Neural cell (in vitro differentiated cells): Measurements from ENCODE around the gene ZNF668. TPM values are rescaled to one million over a fixed set of nuclear protein-coding genes. Genes with fewer than 3 reads are reported as not detected.
A peak's percentile ranks its signal among the peaks of the same experiment; 100 is the strongest.

ENCODE experiments used
- H2AFZ ChIP-seq: fragments of 200-600, 300-800 bp; sonication (generic), shearing (Covaris generic); 2 replicates; pipeline ENCODE4 v1.6.0; 2014; ENCODE audit warnings: low read depth, mild to moderate bottlenecking, antibody characterized with exemption, low read length, moderate library complexity
- H3F3A ChIP-seq: fragments of 200-600 bp; shearing (Covaris generic); 2 replicates; pipeline ENCODE4 v1.6.1; 2016; ENCODE audit warnings: mild to moderate bottlenecking, moderate library complexity, mixed read lengths, antibody characterized with exemption, low read length; ENCODE audit not compliant: insufficient read depth, poor library complexity, severe bottlenecking
- H3K27ac ChIP-seq: fragments of 200-600, 300-800 bp; sonication (generic), shearing (Covaris generic); 2 replicates; pipeline ENCODE4 v1.5.1; 2014; ENCODE audit warnings: mild to moderate bottlenecking, low read length, moderate library complexity
- H3K27me3 ChIP-seq: fragments of 300-800, 200-600 bp; sonication (generic), shearing (Covaris generic); 2 replicates; pipeline ENCODE4 v1.6.0; 2014; ENCODE audit warnings: mild to moderate bottlenecking, low read depth, low read length, moderate library complexity; ENCODE audit not compliant: insufficient read depth
- H3K36me3 ChIP-seq: fragments of 300-800, 200-600 bp; sonication (generic), shearing (Covaris generic); 2 replicates; pipeline ENCODE4 v1.5.1; 2014; ENCODE audit warnings: mild to moderate bottlenecking, antibody characterized with exemption, low read length, moderate library complexity; ENCODE audit not compliant: insufficient read depth
- H3K4me2 ChIP-seq: fragments of 300-800, 200-600 bp; sonication (generic), shearing (Covaris generic); 2 replicates; pipeline ENCODE4 v1.6.0; 2014; ENCODE audit warnings: mild to moderate bottlenecking, low read length
- H3K4me3 ChIP-seq: fragments of 300-800, 200-600 bp; sonication (generic), shearing (Covaris generic); 2 replicates; pipeline ENCODE4 v1.5.1; 2014; ENCODE audit warnings: mild to moderate bottlenecking, low read length, moderate library complexity
- H3K79me2 ChIP-seq: fragments of 200-600 bp; shearing (Covaris generic); replicated peaks from 2 replicates; pipeline ENCODE4 v1.6.0; 2014; ENCODE audit warnings: mild to moderate bottlenecking, low read length, moderate library complexity; ENCODE audit not compliant: insufficient read depth
- H3K9ac ChIP-seq: fragments of 300-800, 200-600 bp; sonication (generic), shearing (Covaris generic); 2 replicates; pipeline ENCODE4 v1.6.1; 2016; ENCODE audit warnings: mild to moderate bottlenecking, low read length, mixed read lengths
- H3K9me2 ChIP-seq: fragments of 200-600 bp; shearing (Covaris generic); 2 replicates; pipeline ENCODE4 v1.6.1; 2016; ENCODE audit warnings: mild to moderate bottlenecking, low read length, mixed read lengths; ENCODE audit not compliant: insufficient read depth
- H3K9me3 ChIP-seq: fragments of 200-600, 300-800 bp; sonication (generic), shearing (Covaris generic); 2 replicates; pipeline ENCODE4 v1.6.1; 2016; ENCODE audit warnings: mild to moderate bottlenecking, mixed run types, low read length, moderate library complexity, mixed read lengths
- H4K20me1 ChIP-seq: fragments of 200-600 bp; shearing (Covaris generic); 2 replicates; pipeline ENCODE4 v1.6.1; 2016; ENCODE audit warnings: mild to moderate bottlenecking, mixed run types; ENCODE audit not compliant: insufficient read depth
- CTCF ChIP-seq: fragments of 450-650 bp; IDR thresholded peaks from 2 replicates; pipeline ENCODE4 v1.5.1; 2014; ENCODE audit warnings: antibody characterized with exemption, mild to moderate bottlenecking, moderate library complexity; ENCODE audit not compliant: poor library complexity, severe bottlenecking
- EP300 ChIP-seq: fragments of 450-650 bp; conservative IDR thresholded peaks from 2 replicates; pipeline ENCODE4 v1.6.1; 2014; ENCODE audit warnings: antibody characterized with exemption, mild to moderate bottlenecking, moderate library complexity; ENCODE audit not compliant: poor library complexity, severe bottlenecking
- EZH2 ChIP-seq: fragments of 200-600, 300-800 bp; shearing (Covaris generic), sonication (generic); IDR thresholded peaks from 2 replicates; pipeline ENCODE4 v1.6.1; 2014; ENCODE audit warnings: antibody characterized with exemption, low read length, borderline replicate concordance, mild to moderate bottlenecking; ENCODE audit not compliant: insufficient read depth, poor library complexity, severe bottlenecking
- MXI1 ChIP-seq: fragments of 450-650 bp; conservative IDR thresholded peaks from 2 replicates; pipeline ENCODE4 v1.6.1; 2014; ENCODE audit warnings: antibody characterized with exemption, mild to moderate bottlenecking; ENCODE audit not compliant: poor library complexity, severe bottlenecking
- POLR2AphosphoS5 ChIP-seq: IDR thresholded peaks from 2 replicates; pipeline ENCODE4 v1.6.1; 2012
- RAD21 ChIP-seq: fragments of 450-650 bp; conservative IDR thresholded peaks from 2 replicates; pipeline ENCODE4 v1.6.1; 2014; ENCODE audit warnings: antibody characterized with exemption, mild to moderate bottlenecking, moderate library complexity
- REST ChIP-seq: IDR thresholded peaks from 2 replicates; pipeline ENCODE4 v1.6.1; 2012; ENCODE audit warnings: borderline replicate concordance
- SMC3 ChIP-seq: fragments of 450-650 bp; conservative IDR thresholded peaks from 2 replicates; pipeline ENCODE4 v1.6.1; 2014; ENCODE audit warnings: antibody characterized with exemption, mild to moderate bottlenecking, moderate library complexity; ENCODE audit not compliant: poor library complexity
- TAF1 ChIP-seq: IDR thresholded peaks from 2 replicates; pipeline ENCODE4 v1.6.1; 2012; ENCODE audit warnings: low read depth
- polyA plus RNA-seq: library from polyadenylated mRNA; depleted of rRNA; stranded (reverse); fragments of >200 nt; gene quantifications from 2 replicates; pipeline ENCODE4 v1.2.3, GENCODE V29; 2014

Gene ZNF668
- polyA plus RNA-seq, 1 donor from 2014 or later: 17.8 TPM

GRCh38 chr16:31092330-31092729, 18.3 kb upstream of the ZNF668 start:
- TF ChIP-seq TAF1: no peak
- TF ChIP-seq EP300: no peak
- no peak for TF ChIP-seq MXI1
- no peak for TF ChIP-seq EZH2
- TF ChIP-seq RAD21: no peak
- no peak for TF ChIP-seq REST
- TF ChIP-seq CTCF: no peak
- no peak for TF ChIP-seq SMC3
- H3K36me3 ChIP-seq: no peaks in the 10 kb centered on the region
- peaks cover 11% of the 10 kb centered on the region for H3K79me2 ChIP-seq
- H2AFZ ChIP-seq: no peak overlapping the region
- no peak overlapping the region for H3K27ac ChIP-seq
- H3K4me2 ChIP-seq: no peak overlapping the region
- H3K9me3 ChIP-seq: no peaks in the 10 kb centered on the region
- H3K27me3 ChIP-seq: no peaks in the 10 kb centered on the region
- no peaks in the 10 kb centered on the region for H3F3A ChIP-seq
- peak overlapping the region; percentile 91 for H3K9ac ChIP-seq
- H4K20me1 ChIP-seq: no peaks in the 10 kb centered on the region
- peak overlapping the region; percentile 99 for H3K4me3 ChIP-seq
- no peaks in the 10 kb centered on the region for H3K9me2 ChIP-seq

GRCh38 chr16:31090540-31090939, 16.5 kb upstream of the ZNF668 start:
- TF ChIP-seq SMC3 (no peak), CTCF (no peak), TAF1 (no peak), POLR2AphosphoS5 (no peak), REST (no peak), RAD21 (no peak)
- no peak overlapping the region for H3K4me3 ChIP-seq
- H3K36me3 ChIP-seq: no peaks in the 10 kb centered on the region
- peaks cover 11% of the 10 kb centered on the region for H3K79me2 ChIP-seq
- no peak overlapping the region for H3K4me2 ChIP-seq
- H3K27ac ChIP-seq: no peak overlapping the region
- no peak overlapping the region for H2AFZ ChIP-seq
- no peaks in the 10 kb centered on the region for H4K20me1 ChIP-seq
- H3F3A ChIP-seq: no peaks in the 10 kb centered on the region
- no peak overlapping the region for H3K9ac ChIP-seq
- no peaks in the 10 kb centered on the region for H3K9me3 ChIP-seq
- H3K9me2 ChIP-seq: no peaks in the 10 kb centered on the region
- H3K27me3 ChIP-seq: no peaks in the 10 kb centered on the region
